Lung (tissue), 12 donors: ENCODE measurements around the gene DGKH. TPM values are rescaled to one million over a fixed set of nuclear protein-coding genes. Genes with fewer than 3 reads are reported as not detected.
A peak's percentile ranks its signal among the peaks of the same experiment; 100 is the strongest.

Experiments
- ATAC-seq: fragments of 200-7000 bp; cut with Tn5 transposase; one replicate; pipeline ENCODE4 v1.9.1; 2020; ENCODE audit warnings: moderate number of reproducible peaks; ENCODE audit not compliant: insufficient read depth, low FRiP score
- DNase-seq, 3 donors: peaks; one replicate each; pipeline ENCODE4 v3.0.0-alpha.2; 2013 to 2017
- H3K27ac ChIP-seq, 2 donors: one replicate each; pipeline ENCODE4 v1.5.1; 2013; ENCODE audit warnings: mild to moderate bottlenecking in 2 of 2, moderate library complexity in 2 of 2, control low read depth in 1 of 2, inconsistent platforms in 1 of 2, low read depth in 1 of 2, low read length in 1 of 2
- H3K27me3 ChIP-seq, 3 donors: one replicate each; pipeline ENCODE4 v1.5.1; 2013; ENCODE audit warnings: low read length in 2 of 3; ENCODE audit not compliant: control insufficient read depth in 3 of 3, insufficient read depth in 3 of 3
- H3K36me3 ChIP-seq, 4 donors: one replicate each; pipeline ENCODE4 v1.5.1; 2013; ENCODE audit warnings: low read length in 4 of 4, mild to moderate bottlenecking in 1 of 4, moderate library complexity in 1 of 4; ENCODE audit not compliant: control insufficient read depth in 4 of 4, insufficient read depth in 4 of 4
- H3K4me1 ChIP-seq, 5 donors: one replicate each; pipeline ENCODE4 v1.5.1; 2013; ENCODE audit warnings: low read length in 5 of 5, mild to moderate bottlenecking in 2 of 5, moderate library complexity in 1 of 5; ENCODE audit not compliant: control insufficient read depth in 5 of 5, insufficient read depth in 5 of 5
- H3K4me3 ChIP-seq: one replicate; pipeline ENCODE4 v1.5.1; 2013; ENCODE audit warnings: mild to moderate bottlenecking, control low read depth, moderate library complexity
- H3K9ac ChIP-seq, 2 donors: one replicate each; pipeline ENCODE4 v1.5.1; 2013; ENCODE audit warnings: low read length in 2 of 2, control low read depth in 1 of 2; ENCODE audit not compliant: insufficient read depth in 1 of 2
- H3K9me3 ChIP-seq, 4 donors: one replicate each; pipeline ENCODE4 v1.5.1; 2013; ENCODE audit warnings: low read length in 3 of 4, mild to moderate bottlenecking in 1 of 4, moderate library complexity in 1 of 4; ENCODE audit not compliant: control insufficient read depth in 4 of 4, insufficient read depth in 3 of 4
- CTCF ChIP-seq: IDR thresholded peaks from 2 replicates; pipeline ENCODE4 v1.5.1; 2012; ENCODE audit warnings: mild to moderate bottlenecking; ENCODE audit errors: control extremely low read depth, extremely low read depth
- WGBS, 2 donors: extraction: QIAGEN DNeasy Blood & Tissue Kit; methylation state at CpG; one replicate each; pipeline ENCODE4 v1.1.7; 2013; 5-methylcytosine and 5-hydroxymethylcytosine counted together
- polyA plus RNA-seq, 2 donors: library from polyadenylated mRNA; stranded (reverse); fragments of 200-250 nt; gene quantifications; one replicate each; pipeline ENCODE4 v1.2.1, GENCODE V29; 2013
- total RNA-seq, 2 donors: library from RNA; depleted of rRNA in 1 of 2; stranded (reverse); fragments of >200 nt in 1 of 2; gene quantifications; one replicate each; pipeline ENCODE4 v1.2.1, GENCODE V29; 2014 to 2021
- donor health status: control.
- donor health status: control.
- donor health status: Bipolar disorder and iron deficiency.
- donor health status: healthy.
- donor health status: DM: yes; HTN: yes; CAD: no.

DGKH gene
- total and polyA plus RNA-seq, 4 donors: 2.2 to 33.1 (median 11.4) TPM

GRCh38 chr13:42110410-42111155 lies 62.1 kb downstream of the DGKH start:
- peak overlapping the region in 1 of 2 donors; percentile 52 for H3K9ac ChIP-seq
- ATAC-seq: peak; percentile 88
- no peaks in the 10 kb centered on the region for H3K9me3 ChIP-seq
- no peak overlapping the region for H3K4me3 ChIP-seq
- H3K36me3 ChIP-seq: peaks cover 0 to 2% (median 0%) of the 10 kb centered on the region in 4 donors
- WGBS, 2 donors: 20 to 23% methylated on average over 7 of the region's 7 CpGs
- H3K27me3 ChIP-seq: peaks cover 0 to 2% (median 0%) of the 10 kb centered on the region in 3 donors
- peak; percentile 30 to 92 (median 91) for DNase-seq
- TF ChIP-seq CTCF: peak; percentile 82
- no peak overlapping the region for H3K27ac ChIP-seq
- H3K4me1 ChIP-seq: peaks cover 0 to 5% (median 4%) of the 10 kb centered on the region in 5 donors

- WGBS, 2 donors: 63 to 68% methylated on average over 4 of the region's 4 CpGs
- no peak for ATAC-seq
- peaks cover 0 to 2% (median 0%) of the 10 kb centered on the region in 3 donors for H3K27me3 ChIP-seq
- TF ChIP-seq CTCF: no peak
- DNase-seq: no peak
- H3K4me1 ChIP-seq: peaks cover 0 to 10% (median 4%) of the 10 kb centered on the region in 5 donors
- no peak overlapping the region for H3K4me3 ChIP-seq
- peaks cover 0 to 2% (median 0%) of the 10 kb centered on the region in 4 donors for H3K36me3 ChIP-seq
- no peak overlapping the region for H3K9ac ChIP-seq
- H3K27ac ChIP-seq: no peak overlapping the region
- H3K9me3 ChIP-seq: no peaks in the 10 kb centered on the region
Measured at GRCh38 chr13:42112864-42113263, 64.4 kb downstream of the DGKH start.

GRCh38 chr13:42113478-42113877 lies 65.0 kb downstream of the DGKH start:
- Histone ChIP-seq H3K9me3 (no peaks in the 10 kb centered on the region), H3K4me3 (no peak overlapping the region), H3K27ac (no peak overlapping the region), H3K4me1 (peaks cover 0 to 10% (median 4%) of the 10 kb centered on the region in 5 donors), H3K9ac (no peak overlapping the region), H3K36me3 (peaks cover 0 to 2% (median 0%) of the 10 kb centered on the region in 4 donors), H3K27me3 (peaks cover 0 to 2% (median 0%) of the 10 kb centered on the region in 3 donors)
- DNase-seq: no peak
- no peak for TF ChIP-seq CTCF
- 50 to 70% methylated on average over 5 of the region's 5 CpGs for WGBS, 2 donors
- no peak for ATAC-seq
